ENCODE results near the gene RBPJL.
A peak's percentile ranks its signal among the peaks of the same experiment; 100 is the strongest.
"Not testable (repeated sequence)": the region's sequence is repeated elsewhere in the genome, so short reads cannot be mapped to it uniquely, and the experiment has no call there.

The RBPJL gene

GRCh38 chr20:45342855-45343531, 36.4 kb downstream of the RBPJL start:
- no peak for DNase-seq (ENCODE audit: low read depth in 2 of 2)

- no peak for DNase-seq (ENCODE audit: low read depth in 2 of 2)
These were observed 37.0 kb downstream of the RBPJL start for GRCh38 chr20:45343532-45344167.

GRCh38 chr20:45344168-45344860, 37.7 kb downstream of the RBPJL start:
- no peak for DNase-seq (ENCODE audit: low read depth in 2 of 2)

- no peak for DNase-seq (ENCODE audit: low read depth in 2 of 2)
These were observed 38.7 kb downstream of the RBPJL start for GRCh38 chr20:45345104-45345936.

GRCh38 chr20:45346291-45346718, 39.7 kb downstream of the RBPJL start:
- no peak for DNase-seq (ENCODE audit: low read depth in 2 of 2)

- DNase-seq (ENCODE audit: low read depth in 2 of 2): no peak
These were observed 40.2 kb downstream of the RBPJL start for GRCh38 chr20:45346851-45347250.

- DNase-seq (ENCODE audit: low read depth in 2 of 2): no peak
These were observed 40.8 kb downstream of the RBPJL start for GRCh38 chr20:45347297-45347935.

GRCh38 chr20:45347936-45348778, 41.5 kb downstream of the RBPJL start, which contains the start of gene SDC4:
SDC4 (minus strand) TSS chr20:45348424; CDS start chr20:45348384, 40 bp downstream.
- DNase-seq (ENCODE audit: low read depth in 2 of 2): peak; percentile 46 to 47

- no peak for DNase-seq (ENCODE audit: low read depth in 2 of 2)
These were observed 43.6 kb downstream of the RBPJL start for GRCh38 chr20:45350217-45350616.

- not testable (repeated sequence) for DNase-seq (ENCODE audit: low read depth in 2 of 2)
These were observed 44.2 kb downstream of the RBPJL start for GRCh38 chr20:45350795-45351194.

- no peak for DNase-seq (ENCODE audit: low read depth in 2 of 2)
These were observed 46.1 kb downstream of the RBPJL start for GRCh38 chr20:45352729-45353128.

GRCh38 chr20:45353746-45354145, 47.1 kb downstream of the RBPJL start:
- DNase-seq (ENCODE audit: low read depth in 2 of 2): no peak

GRCh38 chr20:45354423-45355208, 48.0 kb downstream of the RBPJL start:
- DNase-seq (ENCODE audit: low read depth in 2 of 2): no peak

- DNase-seq (ENCODE audit: low read depth in 2 of 2): no peak
These were observed 48.8 kb downstream of the RBPJL start for GRCh38 chr20:45355209-45356084.

- no peak for DNase-seq (ENCODE audit: low read depth in 2 of 2)
These were observed 51.8 kb downstream of the RBPJL start for GRCh38 chr20:45358282-45359068.

GRCh38 chr20:45359069-45359405, 52.4 kb downstream of the RBPJL start:
- no peak for DNase-seq (ENCODE audit: low read depth in 2 of 2)

- DNase-seq (ENCODE audit: low read depth in 2 of 2): no peak
These were observed 52.9 kb downstream of the RBPJL start for GRCh38 chr20:45359406-45360148.

Measured in stimulated activated CD8-positive, alpha-beta memory T cell treated with anti-CD3 and anti-CD28 coated beads, Interleukin-15, amount 100 ng/mL, for 4 hours (primary cell).